Endodermal cell (in vitro differentiated cells): ENCODE measurements around the gene CDHR1. TPM values are rescaled to one million over a fixed set of nuclear protein-coding genes. Genes with fewer than 3 reads are reported as not detected.

ENCODE experiments used
- DNase-seq: peaks from one replicate; pipeline ENCODE4 v3.0.0-alpha.2; 2017
- H3K27ac ChIP-seq: 2 replicates; pipeline ENCODE4 v1.5.1; 2013; ENCODE audit warnings: mild to moderate bottlenecking, low read depth, low read length, moderate library complexity
- H3K27me3 ChIP-seq: 2 replicates; pipeline ENCODE4 v1.6.1; 2013; ENCODE audit warnings: mild to moderate bottlenecking, low read length, moderate library complexity; ENCODE audit not compliant: insufficient read depth, control insufficient read depth, poor library complexity, severe bottlenecking
- H3K36me3 ChIP-seq: 2 replicates; pipeline ENCODE4 v1.7.0; 2013; ENCODE audit warnings: mild to moderate bottlenecking, low read length, moderate library complexity; ENCODE audit not compliant: control insufficient read depth, insufficient read depth
- H3K4me1 ChIP-seq: one replicate; pipeline ENCODE4 v1.7.0; 2013; ENCODE audit warnings: low read length; ENCODE audit not compliant: control insufficient read depth, insufficient read depth
- H3K4me3 ChIP-seq: 2 replicates; pipeline ENCODE4 v1.5.1; 2013; ENCODE audit warnings: mild to moderate bottlenecking, low read length, moderate library complexity
- H3K9ac ChIP-seq: 2 replicates; pipeline ENCODE4 v1.6.1; 2013; ENCODE audit warnings: mild to moderate bottlenecking, low read length, moderate library complexity; ENCODE audit not compliant: poor library complexity, severe bottlenecking; ENCODE audit errors: extremely low read depth
- H3K9me3 ChIP-seq: 2 replicates; pipeline ENCODE4 v1.6.1; 2013; ENCODE audit warnings: mild to moderate bottlenecking, low read length, moderate library complexity; ENCODE audit not compliant: control insufficient read depth
- H3K27ac Mint-ChIP-seq: 2 replicates; pipeline ENCODE4 v1.8.0; 2020; ENCODE audit warnings: mixed read lengths
- H3K27me3 Mint-ChIP-seq: 2 replicates; pipeline ENCODE4 v1.8.0; 2021; ENCODE audit warnings: mild to moderate bottlenecking, mixed read lengths; ENCODE audit not compliant: insufficient read depth
- H3K36me3 Mint-ChIP-seq: 2 replicates; pipeline ENCODE4 v1.8.0; 2020; ENCODE audit warnings: low read depth, mixed read lengths
- H3K4me1 Mint-ChIP-seq: 2 replicates; pipeline ENCODE4 v1.8.0; 2020; ENCODE audit warnings: mixed read lengths
- H3K4me3 Mint-ChIP-seq: 2 replicates; pipeline ENCODE4 v1.8.0; 2020; ENCODE audit warnings: mild to moderate bottlenecking, moderate library complexity, mixed read lengths
- H3K9me3 Mint-ChIP-seq: 2 replicates; pipeline ENCODE4 v1.8.0; 2020; ENCODE audit warnings: mild to moderate bottlenecking, mixed read lengths
- CTCF ChIP-seq: fragments of 200-600 bp; sonication (generic); conservative IDR thresholded peaks from 2 replicates; pipeline ENCODE4 v1.5.0; 2021; ENCODE audit warnings: antibody characterized with exemption, mild to moderate bottlenecking
- WGBS, 2 experiments: methylation state at CpG; one replicate each; pipeline versions ENCODE4 v1.1.5 to v1.1.7; 2013; ENCODE audit warnings: missing lambda C conversion rate in 2 of 2, mixed read lengths in 1 of 2; ENCODE audit not compliant: insufficient coverage in 1 of 2, insufficient read length in 1 of 2; 5-methylcytosine and 5-hydroxymethylcytosine counted together
- total RNA-seq, 2 donors: library from RNA; stranded (reverse); fragmentation: NEBNext Ultra II Directional in 1 of 2; extraction: Animal tissue kit (Norgen Biotek cat#: 25700) in 1 of 2; gene quantifications; 2 replicates in 1 of 2; 3 replicates in 1 of 2; pipeline ENCODE4 v1.2.1, GENCODE V29; 2021

The CDHR1 gene
- total RNA-seq, 2 donors from 2014 or later, result 0.77 to 4.1 TPM

GRCh38 chr10:84208023-84208422 lies 13.7 kb downstream of the CDHR1 start:
- Mint-ChIP-seq H3K36me3 (no peaks in the 10 kb centered on the region), H3K9me3 (no peaks in the 10 kb centered on the region), H3K27ac (no peak overlapping the region), H3K4me3 (no peak overlapping the region), H3K27me3 (peaks cover 4% of the 10 kb centered on the region), H3K4me1 (no peaks in the 10 kb centered on the region)
- no peak for DNase-seq
- H3K27ac ChIP-seq, result no peak overlapping the region
- 87 to 88% methylated on average over 4 to 10 of the region's 10 CpGs for WGBS, 2 experiments
- peaks cover 13% of the 10 kb centered on the region for H3K27me3 ChIP-seq
- no peak overlapping the region for H3K4me3 ChIP-seq
- no peaks in the 10 kb centered on the region for H3K4me1 ChIP-seq
- no peaks in the 10 kb centered on the region for H3K36me3 ChIP-seq
- no peak overlapping the region for H3K9ac ChIP-seq
- H3K9me3 ChIP-seq, result no peaks in the 10 kb centered on the region
- no peak for TF ChIP-seq CTCF

- no peak overlapping the region for H3K27ac Mint-ChIP-seq
- no peak overlapping the region for H3K4me3 ChIP-seq
- no peak for DNase-seq
- H3K4me3 Mint-ChIP-seq, result no peak overlapping the region
- no peak overlapping the region for H3K9ac ChIP-seq
- peaks cover 13% of the 10 kb centered on the region for H3K27me3 ChIP-seq
- H3K36me3 Mint-ChIP-seq, result no peaks in the 10 kb centered on the region
- no peaks in the 10 kb centered on the region for H3K4me1 Mint-ChIP-seq
- no peak overlapping the region for H3K27ac ChIP-seq
- no peaks in the 10 kb centered on the region for H3K36me3 ChIP-seq
- H3K9me3 Mint-ChIP-seq, result no peaks in the 10 kb centered on the region
- H3K27me3 Mint-ChIP-seq, result peaks cover 4% of the 10 kb centered on the region
- no peaks in the 10 kb centered on the region for H3K9me3 ChIP-seq
- no peaks in the 10 kb centered on the region for H3K4me1 ChIP-seq
- no peak for TF ChIP-seq CTCF
- 71 to 81% methylated on average over 1 to 2 of the region's 2 CpGs for whole genome bisulfite sequencing, 2 experiments
Observed at GRCh38 chr10:84211566-84211965, 17.2 kb downstream of the CDHR1 start.

- no peak for DNase-seq
- 85 to 89% methylated on average over 3 to 5 of the region's 5 CpGs for WGBS, 2 experiments
- Histone ChIP-seq H3K36me3 (no peaks in the 10 kb centered on the region), H3K9ac (no peak overlapping the region), H3K4me1 (no peaks in the 10 kb centered on the region), H3K27me3 (peaks cover 9% of the 10 kb centered on the region), H3K4me3 (no peak overlapping the region), H3K27ac (no peak overlapping the region), H3K9me3 (no peaks in the 10 kb centered on the region)
- H3K36me3 Mint-ChIP-seq, result no peaks in the 10 kb centered on the region
- TF ChIP-seq CTCF, result no peak
- no peak overlapping the region for H3K4me3 Mint-ChIP-seq
- H3K27me3 Mint-ChIP-seq, result peaks cover 3% of the 10 kb centered on the region
- H3K27ac Mint-ChIP-seq, result no peak overlapping the region
- H3K9me3 Mint-ChIP-seq, result no peaks in the 10 kb centered on the region
- H3K4me1 Mint-ChIP-seq, result no peaks in the 10 kb centered on the region
Observed at GRCh38 chr10:84212014-84212413, 17.7 kb downstream of the CDHR1 start.
